Natural killer cell treated with Interleukin-12 subunit alpha and Interleukin-12 subunit beta and Interleukin-15 and Interleukin-18, amount 100 ng/mL, for 72 hours (primary cell): ENCODE measurements around the gene TNC. TPM values are rescaled to one million over a fixed set of nuclear protein-coding genes. Genes with fewer than 3 reads are reported as not detected.
A peak's percentile ranks its signal among the peaks of the same experiment; 100 is the strongest.

Source experiments
- ATAC-seq, 2 donors: fragments of 150-1000 bp; cut with Tn5 transposase in 1 of 2; sonication (Bioruptor Pico), chemical (Tn5 transposase) in 1 of 2; 2 replicates each; pipeline ENCODE4 v1.10.0; 2021
- DNase-seq: peaks from one replicate; pipeline ENCODE4 v3.0.0; 2022; ENCODE audit warnings: low spot score
- H3K27ac Mint-ChIP-seq, 2 donors: 1 replicate in 1 of 2; 2 replicates in 1 of 2; pipeline ENCODE4 v1.8.0; 2022; ENCODE audit warnings: mixed read lengths in 2 of 2, mild to moderate bottlenecking in 1 of 2, moderate library complexity in 1 of 2
- H3K27me3 Mint-ChIP-seq, 2 donors: 1 replicate in 1 of 2; 2 replicates in 1 of 2; pipeline ENCODE4 v1.8.0; 2022; ENCODE audit warnings: mixed read lengths in 2 of 2
- H3K36me3 Mint-ChIP-seq: one replicate; pipeline ENCODE4 v1.8.0; 2022; ENCODE audit warnings: mixed read lengths
- H3K4me1 Mint-ChIP-seq, 2 donors: 1 replicate in 1 of 2; 2 replicates in 1 of 2; pipeline ENCODE4 v1.8.0; 2022; ENCODE audit warnings: low read depth in 2 of 2, mixed read lengths in 2 of 2, mild to moderate bottlenecking in 1 of 2
- H3K4me3 Mint-ChIP-seq: one replicate; pipeline ENCODE4 v1.8.0; 2022; ENCODE audit warnings: mixed read lengths
- H3K9me3 Mint-ChIP-seq: 2 replicates; pipeline ENCODE4 v1.8.0; 2022; ENCODE audit warnings: mixed read lengths
- total RNA-seq, 2 donors: library from RNA; stranded (reverse); gene quantifications; one replicate each; pipeline ENCODE4 v1.2.3, GENCODE V29; 2022

TNC gene
- total RNA-seq, 2 donors from 2014 or later = 0.64 TPM; not detected in 1

GRCh38 chr9:115080242-115080641 lies 37.7 kb downstream of the TNC start:
- Mint-ChIP-seq H3K9me3 (no peaks in the 10 kb centered on the region), H3K27me3 (peaks cover 0 to 8% of the 10 kb centered on the region in 2 donors), H3K27ac (no peak overlapping the region), H3K4me3 (no peak overlapping the region), H3K4me1 (no peaks in the 10 kb centered on the region), H3K36me3 (no peaks in the 10 kb centered on the region)
- no peak for DNase-seq
- no peak for ATAC-seq

- ATAC-seq = no peak
- Mint-ChIP-seq H3K27me3 (peaks cover 0 to 8% of the 10 kb centered on the region in 2 donors), H3K4me3 (no peak overlapping the region), H3K9me3 (no peaks in the 10 kb centered on the region), H3K4me1 (no peaks in the 10 kb centered on the region), H3K36me3 (no peaks in the 10 kb centered on the region), H3K27ac (no peak overlapping the region)
- no peak for DNase-seq
Measured at GRCh38 chr9:115079156-115079555, 38.8 kb downstream of the TNC start.

- H3K9me3 Mint-ChIP-seq = no peaks in the 10 kb centered on the region
- no peaks in the 10 kb centered on the region for H3K36me3 Mint-ChIP-seq
- no peak overlapping the region for H3K27ac Mint-ChIP-seq
- DNase-seq = no peak
- ATAC-seq = peak in 1 of 2 donors; percentile 31
- peaks cover 15 to 19% of the 10 kb centered on the region in 2 donors for H3K27me3 Mint-ChIP-seq
- H3K4me1 Mint-ChIP-seq = no peaks in the 10 kb centered on the region
- no peak overlapping the region for H3K4me3 Mint-ChIP-seq
Measured at GRCh38 chr9:115073456-115073855, 44.5 kb downstream of the TNC start.

GRCh38 chr9:115071176-115071575 lies 46.8 kb downstream of the TNC start:
- DNase-seq (no peak), ATAC-seq (no peak)
- no peak overlapping the region for H3K4me3 Mint-ChIP-seq
- H3K9me3 Mint-ChIP-seq = no peaks in the 10 kb centered on the region
- no peaks in the 10 kb centered on the region for H3K36me3 Mint-ChIP-seq
- H3K27me3 Mint-ChIP-seq = peaks cover 18 to 28% of the 10 kb centered on the region in 2 donors
- H3K4me1 Mint-ChIP-seq = no peaks in the 10 kb centered on the region
- no peak overlapping the region for H3K27ac Mint-ChIP-seq

GRCh38 chr9:115069771-115070170 lies 48.2 kb downstream of the TNC start:
- ATAC-seq = no peak
- Mint-ChIP-seq H3K27ac (no peak overlapping the region), H3K36me3 (no peaks in the 10 kb centered on the region), H3K4me3 (no peak overlapping the region), H3K27me3 (peaks cover 18 to 28% of the 10 kb centered on the region in 2 donors), H3K9me3 (no peaks in the 10 kb centered on the region), H3K4me1 (no peaks in the 10 kb centered on the region)
- no peak for DNase-seq

- H3K36me3 Mint-ChIP-seq = no peaks in the 10 kb centered on the region
- ATAC-seq (no peak), DNase-seq (no peak)
- H3K4me3 Mint-ChIP-seq = no peak overlapping the region
- no peaks in the 10 kb centered on the region for H3K4me1 Mint-ChIP-seq
- H3K27ac Mint-ChIP-seq = no peak overlapping the region
- H3K9me3 Mint-ChIP-seq = no peaks in the 10 kb centered on the region
- peaks cover 19 to 28% of the 10 kb centered on the region in 2 donors for H3K27me3 Mint-ChIP-seq
Measured at GRCh38 chr9:115069302-115069701, 48.7 kb downstream of the TNC start.

GRCh38 chr9:115068031-115068430 lies 49.9 kb downstream of the TNC start:
- H3K36me3 Mint-ChIP-seq = no peaks in the 10 kb centered on the region
- no peaks in the 10 kb centered on the region for H3K4me1 Mint-ChIP-seq
- ATAC-seq (no peak), DNase-seq (no peak)
- H3K9me3 Mint-ChIP-seq = no peaks in the 10 kb centered on the region
- no peak overlapping the region for H3K27ac Mint-ChIP-seq
- H3K27me3 Mint-ChIP-seq = peaks cover 20 to 28% of the 10 kb centered on the region in 2 donors
- H3K4me3 Mint-ChIP-seq = no peak overlapping the region

GRCh38 chr9:115063058-115063845 lies 54.7 kb downstream of the TNC start:
- no peak overlapping the region for H3K27ac Mint-ChIP-seq
- ATAC-seq (no peak), DNase-seq (no peak)
- no peak overlapping the region for H3K4me3 Mint-ChIP-seq
- H3K4me1 Mint-ChIP-seq = no peaks in the 10 kb centered on the region
- H3K36me3 Mint-ChIP-seq = no peaks in the 10 kb centered on the region
- no peaks in the 10 kb centered on the region for H3K9me3 Mint-ChIP-seq
- H3K27me3 Mint-ChIP-seq = peaks cover 8 to 14% of the 10 kb centered on the region in 2 donors

GRCh38 chr9:115058684-115059315 lies 59.2 kb downstream of the TNC start:
- Mint-ChIP-seq H3K9me3 (no peaks in the 10 kb centered on the region), H3K27me3 (peaks cover 31% of the 10 kb centered on the region in 2 donors), H3K4me3 (no peak overlapping the region), H3K27ac (no peak overlapping the region), H3K4me1 (no peaks in the 10 kb centered on the region), H3K36me3 (no peaks in the 10 kb centered on the region)
- ATAC-seq (no peak), DNase-seq (no peak)

GRCh38 chr9:115058175-115058574 lies 59.8 kb downstream of the TNC start:
- Mint-ChIP-seq H3K27me3 (peaks cover 31 to 32% of the 10 kb centered on the region in 2 donors), H3K36me3 (no peaks in the 10 kb centered on the region), H3K4me1 (no peaks in the 10 kb centered on the region), H3K27ac (no peak overlapping the region), H3K9me3 (no peaks in the 10 kb centered on the region), H3K4me3 (no peak overlapping the region)
- no peak for ATAC-seq
- DNase-seq = no peak

- Mint-ChIP-seq H3K36me3 (no peaks in the 10 kb centered on the region), H3K27me3 (peaks cover 36 to 37% of the 10 kb centered on the region in 2 donors), H3K4me3 (no peak overlapping the region)
Measured at GRCh38 chr9:115057559-115057958, 60.4 kb downstream of the TNC start.

GRCh38 chr9:115050002-115050490 lies 67.9 kb downstream of the TNC start:
- Mint-ChIP-seq H3K4me3 (no peak overlapping the region), H3K27me3 (peaks cover 25 to 32% of the 10 kb centered on the region in 2 donors), H3K4me1 (no peaks in the 10 kb centered on the region), H3K36me3 (no peaks in the 10 kb centered on the region), H3K27ac (no peak overlapping the region), H3K9me3 (no peaks in the 10 kb centered on the region)
- ATAC-seq (no peak), DNase-seq (no peak)

More at GRCh38 chr9:115057559-115057958, 60.4 kb downstream of the TNC start:
- DNase-seq = no peak
- H3K4me1 Mint-ChIP-seq = no peaks in the 10 kb centered on the region
- no peak for ATAC-seq
- H3K9me3 Mint-ChIP-seq = no peaks in the 10 kb centered on the region
- no peak overlapping the region for H3K27ac Mint-ChIP-seq

- DNase-seq = no peak
- no peaks in the 10 kb centered on the region for H3K36me3 Mint-ChIP-seq
- no peaks in the 10 kb centered on the region for H3K4me1 Mint-ChIP-seq
- H3K27me3 Mint-ChIP-seq = peaks cover 23 to 25% of the 10 kb centered on the region in 2 donors
- no peak for ATAC-seq
- no peak overlapping the region for H3K4me3 Mint-ChIP-seq
- H3K27ac Mint-ChIP-seq = no peak overlapping the region
- H3K9me3 Mint-ChIP-seq = no peaks in the 10 kb centered on the region
Measured at GRCh38 chr9:115046824-115047223, 71.1 kb downstream of the TNC start.

GRCh38 chr9:115046199-115046598 lies 71.8 kb downstream of the TNC start:
- Mint-ChIP-seq H3K9me3 (no peaks in the 10 kb centered on the region), H3K36me3 (no peaks in the 10 kb centered on the region), H3K4me1 (no peaks in the 10 kb centered on the region), H3K27ac (no peak overlapping the region), H3K27me3 (peaks cover 23 to 25% of the 10 kb centered on the region in 2 donors), H3K4me3 (no peak overlapping the region)
- ATAC-seq (no peak), DNase-seq (no peak)
